ENCODE data around the gene CNIH3. TPM values are rescaled to one million over a fixed set of nuclear protein-coding genes. Genes with fewer than 3 reads are reported as not detected.

Gene CNIH3
- total and polyA plus RNA-seq, 2 donors (not counting 3 experiments of a cell fraction or from before 2014, with no cell fraction given) = 1.3 to 2.5 TPM

GRCh38 chr1:224730540-224730939 is 114.4 kb downstream of the CNIH3 start:
- POLR2A ChIA-PET = no interaction called here
- no peak for TF ChIP-seq EZH2 (IDR thresholded peaks at IDR 0.05; ENCODE audit: borderline replicate concordance, low read depth, low read length, severe bottlenecking)
- TF ChIP-seq JUN (IDR thresholded peaks at IDR 0.05; ENCODE audit: borderline replicate concordance, insufficient read depth, insufficient read length, low read depth) = no peak
- TF ChIP-seq GATA2 (IDR thresholded peaks at IDR 0.05; ENCODE audit: insufficient read depth, insufficient read length, low read depth, low read length) = no peak
- no peak for TF ChIP-seq POLR2A (IDR thresholded peaks at IDR 0.05; ENCODE audit: low read depth, low read length)
- TF ChIP-seq MYC (IDR thresholded peaks at IDR 0.05; ENCODE audit: low read depth, low read length) = no peak
- no peak for TF ChIP-seq CTCF (IDR thresholded peaks at IDR 0.05; ENCODE audit: extremely low read depth in 1 of 2, insufficient read depth in 1 of 2, low read depth in 1 of 2, low read length in 2 of 2)
- TF ChIP-seq FOS (IDR thresholded peaks at IDR 0.05; ENCODE audit: borderline replicate concordance, insufficient read depth, low read length) = no peak
- dilution Hi-C loops (cut with MboI; ENCODE audit: extremely low pct_ligation_motif_present, low sequenced_read_pairs) = no loop called here
- Histone ChIP-seq H3K36me3 (ENCODE audit: control insufficient read depth in 2 of 2, extremely low read depth in 1 of 2, insufficient read depth in 2 of 2, low read length in 2 of 2) (no peaks in the 10 kb centered on the region), H3K79me2 (ENCODE audit: control insufficient read depth, insufficient read depth, low read length) (no peaks in the 10 kb centered on the region), H3K27ac (ENCODE audit: insufficient read depth, low read depth, low read length) (no peak overlapping the region), H3K4me1 (ENCODE audit: control insufficient read depth, extremely low read depth, insufficient read depth, low read length) (no peaks in the 10 kb centered on the region), H3K4me3 (replicated peaks in 1 of 3; ENCODE audit: insufficient read depth in 1 of 3, low read depth in 1 of 3, low read length in 3 of 3) (no peak overlapping the region), H3K9me3 (replicated peaks; ENCODE audit: control insufficient read depth, insufficient read depth, low read length) (no peaks in the 10 kb centered on the region), H3K27me3 (ENCODE audit: control insufficient read depth in 2 of 2, insufficient read depth in 2 of 2, low read length in 2 of 2) (no peaks in the 10 kb centered on the region), H2AFZ (ENCODE audit: low read depth, low read length) (no peak overlapping the region), H4K20me1 (replicated peaks; ENCODE audit: control insufficient read depth, extremely low read depth, insufficient read depth, low read length) (no peaks in the 10 kb centered on the region), H3K9me1 (replicated peaks; ENCODE audit: control insufficient read depth, extremely low read depth, insufficient read depth, low read length) (no peaks in the 10 kb centered on the region), H3K4me2 (ENCODE audit: insufficient read depth, low read length) (no peak overlapping the region), H3K9ac (replicated peaks; ENCODE audit: extremely low read depth, insufficient read depth, low read length) (no peak overlapping the region)
- FAIRE-seq (no peak), DNase-seq (ENCODE audit: low read depth, low spot score) (no peak)
- BruUV-seq (replicated peaks) = no TSS peak
- CTCF ChIA-PET = no interaction called here
- intact Hi-C loops (cut with micrococcal nuclease) = no loop called here

GRCh38 chr1:224730965-224731364 is 114.8 kb downstream of the CNIH3 start:
- no TSS peak for BruUV-seq (replicated peaks)
- no peak for FAIRE-seq
- POLR2A ChIA-PET = no interaction called here
- dilution Hi-C loops (cut with MboI; ENCODE audit: extremely low pct_ligation_motif_present, low sequenced_read_pairs) = no loop called here
- H3K4me1 ChIP-seq (ENCODE audit: control insufficient read depth, extremely low read depth, insufficient read depth, low read length) = no peaks in the 10 kb centered on the region
- H3K4me2 ChIP-seq (ENCODE audit: insufficient read depth, low read length) = no peak overlapping the region
- H4K20me1 ChIP-seq (replicated peaks; ENCODE audit: control insufficient read depth, extremely low read depth, insufficient read depth, low read length) = no peaks in the 10 kb centered on the region
- H3K27ac ChIP-seq (ENCODE audit: insufficient read depth, low read depth, low read length) = no peak overlapping the region
- H3K4me3 ChIP-seq (replicated peaks in 1 of 3; ENCODE audit: insufficient read depth in 1 of 3, low read depth in 1 of 3, low read length in 3 of 3) = no peak overlapping the region
- intact Hi-C loops (cut with micrococcal nuclease) = no loop called here
- no peak overlapping the region for H2AFZ ChIP-seq (ENCODE audit: low read depth, low read length)
- no peaks in the 10 kb centered on the region for H3K79me2 ChIP-seq (ENCODE audit: control insufficient read depth, insufficient read depth, low read length)
- TF ChIP-seq MAX (IDR thresholded peaks at IDR 0.05; ENCODE audit: insufficient read depth, insufficient read length) = no peak
- no peaks in the 10 kb centered on the region for H3K27me3 ChIP-seq (ENCODE audit: control insufficient read depth in 2 of 2, insufficient read depth in 2 of 2, low read length in 2 of 2)
- no peaks in the 10 kb centered on the region for H3K9me1 ChIP-seq (replicated peaks; ENCODE audit: control insufficient read depth, extremely low read depth, insufficient read depth, low read length)
- H3K9ac ChIP-seq (replicated peaks; ENCODE audit: extremely low read depth, insufficient read depth, low read length) = no peak overlapping the region
- no peak for DNase-seq (ENCODE audit: low read depth, low spot score)
- CTCF ChIA-PET = no interaction called here
- no peaks in the 10 kb centered on the region for H3K9me3 ChIP-seq (replicated peaks; ENCODE audit: control insufficient read depth, insufficient read depth, low read length)
- H3K36me3 ChIP-seq (ENCODE audit: control insufficient read depth in 2 of 2, extremely low read depth in 1 of 2, insufficient read depth in 2 of 2, low read length in 2 of 2) = no peaks in the 10 kb centered on the region

Data from endothelial cell of umbilical vein (primary cell).